SK-N-SH treated with all-trans-retinoic acid at 6 μM for 48 hours (cell line): ENCODE data around the gene CAMK2A.

Experiments used
- CSDC2 ChIP-seq: fragments of 250-450 bp; sonication (Bioruptor Pico); IDR thresholded peaks from 2 replicates; pipeline ENCODE4 v1.5.0; 2020; ENCODE audit warnings: mild to moderate bottlenecking, moderate library complexity
- SNAI2 ChIP-seq: fragments of 250-450 bp; sonication (Bioruptor Pico); IDR thresholded peaks from 2 replicates; pipeline ENCODE4 v1.5.0; 2020; ENCODE audit warnings: mild to moderate bottlenecking, moderate library complexity
- ZC3H10 ChIP-seq: fragments of 250-450 bp; sonication (Bioruptor Pico); IDR thresholded peaks from 2 replicates; pipeline ENCODE4 v1.5.1; 2021; ENCODE audit warnings: mild to moderate bottlenecking, moderate library complexity
- ZFP3 ChIP-seq: fragments of 250-450 bp; sonication (Bioruptor Pico); IDR thresholded peaks from 2 replicates; pipeline ENCODE4 v1.5.0; 2020; ENCODE audit warnings: mild to moderate bottlenecking, moderate library complexity
- ZFP30 ChIP-seq: fragments of 450-650 bp; formaldehyde crosslinking; IDR thresholded peaks from 2 replicates; pipeline ENCODE4 v1.5.0; 2022; ENCODE audit warnings: mild to moderate bottlenecking, moderate library complexity
- ZNF565 ChIP-seq: fragments of 450-650 bp; formaldehyde crosslinking; conservative IDR thresholded peaks from 2 replicates; pipeline ENCODE4 v1.5.0; 2020; ENCODE audit warnings: low read depth, mild to moderate bottlenecking, moderate library complexity
- TF ChIP-seq, protein P1 (sequence below): fragments of 250-450 bp; sonication (Bioruptor Pico); IDR thresholded peaks from 2 replicates; pipeline ENCODE4 v1.8.0; 2020; ENCODE audit warnings: mild to moderate bottlenecking, moderate library complexity, borderline replicate concordance
- TF ChIP-seq, protein P2 (sequence below): fragments of 250-450 bp; sonication (Bioruptor Pico); IDR thresholded peaks from 2 replicates; pipeline ENCODE4 v1.8.0; 2021; ENCODE audit warnings: low read depth, mild to moderate bottlenecking, moderate library complexity, borderline replicate concordance
- TF ChIP-seq, protein P3 (sequence below): fragments of 250-450 bp; sonication (Bioruptor Pico); IDR thresholded peaks from 2 replicates; pipeline ENCODE4 v1.5.0; 2020; ENCODE audit warnings: mild to moderate bottlenecking, moderate library complexity

DNA sequence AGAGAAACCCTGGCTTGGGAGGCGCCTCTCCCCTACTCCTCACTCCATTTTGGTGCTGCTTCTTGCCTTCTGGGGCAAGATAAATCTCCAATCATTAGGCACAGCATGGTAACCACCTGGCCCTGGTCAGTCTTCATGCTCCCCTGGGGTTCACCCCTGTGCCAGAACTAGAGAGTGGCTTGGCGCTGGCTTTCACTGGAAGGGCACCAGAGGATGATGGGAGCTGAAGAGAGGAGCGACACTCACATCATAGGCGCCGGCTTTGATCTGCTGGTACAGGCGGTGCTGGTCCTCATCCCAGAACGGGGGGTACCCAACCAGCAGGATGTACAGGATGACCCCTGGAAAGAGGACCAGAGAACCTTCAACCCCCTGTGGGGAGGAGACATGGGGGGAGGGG, 38.1 kb downstream of the CAMK2A start:
- TF ChIP-seq ZFP3 (CRISPR knock-in tag) (no peak), ZC3H10 (no peak), SNAI2 (CRISPR knock-in tag) (no peak), ZFP30 (no peak), ZNF565 (CRISPR knock-in tag) (no peak), CSDC2 (no peak)
- TF ChIP-seq, protein P1, sequence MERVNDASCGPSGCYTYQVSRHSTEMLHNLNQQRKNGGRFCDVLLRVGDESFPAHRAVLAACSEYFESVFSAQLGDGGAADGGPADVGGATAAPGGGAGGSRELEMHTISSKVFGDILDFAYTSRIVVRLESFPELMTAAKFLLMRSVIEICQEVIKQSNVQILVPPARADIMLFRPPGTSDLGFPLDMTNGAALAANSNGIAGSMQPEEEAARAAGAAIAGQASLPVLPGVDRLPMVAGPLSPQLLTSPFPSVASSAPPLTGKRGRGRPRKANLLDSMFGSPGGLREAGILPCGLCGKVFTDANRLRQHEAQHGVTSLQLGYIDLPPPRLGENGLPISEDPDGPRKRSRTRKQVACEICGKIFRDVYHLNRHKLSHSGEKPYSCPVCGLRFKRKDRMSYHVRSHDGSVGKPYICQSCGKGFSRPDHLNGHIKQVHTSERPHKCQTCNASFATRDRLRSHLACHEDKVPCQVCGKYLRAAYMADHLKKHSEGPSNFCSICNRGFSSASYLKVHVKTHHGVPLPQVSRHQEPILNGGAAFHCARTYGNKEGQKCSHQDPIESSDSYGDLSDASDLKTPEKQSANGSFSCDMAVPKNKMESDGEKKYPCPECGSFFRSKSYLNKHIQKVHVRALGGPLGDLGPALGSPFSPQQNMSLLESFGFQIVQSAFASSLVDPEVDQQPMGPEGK (CRISPR knock-in tag), result no peak
- TF ChIP-seq, protein P2, sequence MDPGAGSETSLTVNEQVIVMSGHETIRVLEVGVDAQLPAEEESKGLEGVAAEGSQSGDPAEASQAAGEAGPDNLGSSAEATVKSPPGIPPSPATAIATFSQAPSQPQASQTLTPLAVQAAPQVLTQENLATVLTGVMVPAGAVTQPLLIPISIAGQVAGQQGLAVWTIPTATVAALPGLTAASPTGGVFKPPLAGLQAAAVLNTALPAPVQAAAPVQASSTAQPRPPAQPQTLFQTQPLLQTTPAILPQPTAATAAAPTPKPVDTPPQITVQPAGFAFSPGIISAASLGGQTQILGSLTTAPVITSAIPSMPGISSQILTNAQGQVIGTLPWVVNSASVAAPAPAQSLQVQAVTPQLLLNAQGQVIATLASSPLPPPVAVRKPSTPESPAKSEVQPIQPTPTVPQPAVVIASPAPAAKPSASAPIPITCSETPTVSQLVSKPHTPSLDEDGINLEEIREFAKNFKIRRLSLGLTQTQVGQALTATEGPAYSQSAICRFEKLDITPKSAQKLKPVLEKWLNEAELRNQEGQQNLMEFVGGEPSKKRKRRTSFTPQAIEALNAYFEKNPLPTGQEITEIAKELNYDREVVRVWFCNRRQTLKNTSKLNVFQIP (CRISPR knock-in tag), result no peak
- TF ChIP-seq, protein P3, sequence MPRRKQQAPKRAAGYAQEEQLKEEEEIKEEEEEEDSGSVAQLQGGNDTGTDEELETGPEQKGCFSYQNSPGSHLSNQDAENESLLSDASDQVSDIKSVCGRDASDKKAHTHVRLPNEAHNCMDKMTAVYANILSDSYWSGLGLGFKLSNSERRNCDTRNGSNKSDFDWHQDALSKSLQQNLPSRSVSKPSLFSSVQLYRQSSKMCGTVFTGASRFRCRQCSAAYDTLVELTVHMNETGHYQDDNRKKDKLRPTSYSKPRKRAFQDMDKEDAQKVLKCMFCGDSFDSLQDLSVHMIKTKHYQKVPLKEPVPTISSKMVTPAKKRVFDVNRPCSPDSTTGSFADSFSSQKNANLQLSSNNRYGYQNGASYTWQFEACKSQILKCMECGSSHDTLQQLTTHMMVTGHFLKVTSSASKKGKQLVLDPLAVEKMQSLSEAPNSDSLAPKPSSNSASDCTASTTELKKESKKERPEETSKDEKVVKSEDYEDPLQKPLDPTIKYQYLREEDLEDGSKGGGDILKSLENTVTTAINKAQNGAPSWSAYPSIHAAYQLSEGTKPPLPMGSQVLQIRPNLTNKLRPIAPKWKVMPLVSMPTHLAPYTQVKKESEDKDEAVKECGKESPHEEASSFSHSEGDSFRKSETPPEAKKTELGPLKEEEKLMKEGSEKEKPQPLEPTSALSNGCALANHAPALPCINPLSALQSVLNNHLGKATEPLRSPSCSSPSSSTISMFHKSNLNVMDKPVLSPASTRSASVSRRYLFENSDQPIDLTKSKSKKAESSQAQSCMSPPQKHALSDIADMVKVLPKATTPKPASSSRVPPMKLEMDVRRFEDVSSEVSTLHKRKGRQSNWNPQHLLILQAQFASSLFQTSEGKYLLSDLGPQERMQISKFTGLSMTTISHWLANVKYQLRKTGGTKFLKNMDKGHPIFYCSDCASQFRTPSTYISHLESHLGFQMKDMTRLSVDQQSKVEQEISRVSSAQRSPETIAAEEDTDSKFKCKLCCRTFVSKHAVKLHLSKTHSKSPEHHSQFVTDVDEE (CRISPR knock-in tag), result no peak
